HEK293 (cell line): ENCODE results near the gene REEP6.
A peak's percentile ranks its signal among the peaks of the same experiment; 100 is the strongest.

Experiments used
- GFI1B ChIP-seq: fragments of 450-650 bp; formaldehyde crosslinking; IDR thresholded peaks from 2 replicates; pipeline ENCODE4 v1.5.1; 2016; ENCODE audit warnings: missing biosample characterization, missing genetic modification characterization
- GLI4 ChIP-seq: fragments of 450-650 bp; formaldehyde crosslinking; IDR thresholded peaks from 2 replicates; pipeline ENCODE4 v1.5.1; 2016; ENCODE audit warnings: missing biosample characterization, missing genetic modification characterization
- KLF1 ChIP-seq: fragments of 450-650 bp; formaldehyde crosslinking; IDR thresholded peaks from 2 replicates; pipeline ENCODE4 v1.5.1; 2016; ENCODE audit warnings: missing biosample characterization, missing genetic modification characterization
- KLF16 ChIP-seq: fragments of 450-650 bp; formaldehyde crosslinking; IDR thresholded peaks from 2 replicates; pipeline ENCODE4 v1.5.1; 2017; ENCODE audit warnings: missing biosample characterization, missing genetic modification characterization
- OSR2 ChIP-seq: fragments of 450-650 bp; formaldehyde crosslinking; IDR thresholded peaks from 2 replicates; pipeline ENCODE4 v1.5.1; 2016; ENCODE audit warnings: missing biosample characterization, missing genetic modification characterization
- RBAK ChIP-seq: fragments of 450-650 bp; formaldehyde crosslinking; IDR thresholded peaks from 2 replicates; pipeline ENCODE4 v1.5.1; 2016; ENCODE audit warnings: missing biosample characterization, missing genetic modification characterization
- SP2 ChIP-seq: fragments of 450-650 bp; formaldehyde crosslinking; IDR thresholded peaks from 2 replicates; pipeline ENCODE4 v1.5.1; 2016; ENCODE audit warnings: missing biosample characterization, missing genetic modification characterization
- YY1 ChIP-seq: fragments of 450-650 bp; formaldehyde crosslinking; IDR thresholded peaks from 2 replicates; pipeline ENCODE4 v1.5.1; 2018; ENCODE audit warnings: missing biosample characterization, missing genetic modification characterization
- YY2 ChIP-seq: fragments of 450-650 bp; formaldehyde crosslinking; IDR thresholded peaks from 2 replicates; pipeline ENCODE4 v1.5.1; 2016; ENCODE audit warnings: missing biosample characterization, missing genetic modification characterization
- ZBTB7A ChIP-seq: fragments of 450-650 bp; formaldehyde crosslinking; IDR thresholded peaks from 2 replicates; pipeline ENCODE4 v1.5.1; 2016; ENCODE audit warnings: low read depth, missing biosample characterization, missing genetic modification characterization
- ZNF121 ChIP-seq: fragments of 450-650 bp; formaldehyde crosslinking; IDR thresholded peaks from 2 replicates; pipeline ENCODE4 v1.5.1; 2016; ENCODE audit warnings: missing biosample characterization, missing genetic modification characterization
- ZNF175 ChIP-seq: fragments of 450-650 bp; formaldehyde crosslinking; IDR thresholded peaks from 2 replicates; pipeline ENCODE4 v1.5.1; 2016; ENCODE audit warnings: missing biosample characterization, missing genetic modification characterization
- ZNF223 ChIP-seq: fragments of 450-650 bp; formaldehyde crosslinking; IDR thresholded peaks from 2 replicates; pipeline ENCODE4 v1.5.1; 2016; ENCODE audit warnings: missing biosample characterization, missing genetic modification characterization
- ZNF274 ChIP-seq, 2 experiments: fragments of 200-500 bp in 1 of 2; fragments of 450-650 bp in 1 of 2; sonication (Bioruptor generic) in 1 of 2; formaldehyde crosslinking in 1 of 2; IDR thresholded peaks; 2 replicates each; pipeline versions ENCODE4 v1.5.1 to v1.6.1; 2014 to 2016; ENCODE audit warnings: borderline replicate concordance in 1 of 2, inconsistent platforms in 1 of 2, low read length in 1 of 2, missing biosample characterization in 1 of 2, missing genetic modification characterization in 1 of 2
- ZNF324 ChIP-seq: fragments of 450-650 bp; formaldehyde crosslinking; IDR thresholded peaks from 2 replicates; pipeline ENCODE4 v1.5.1; 2016; ENCODE audit warnings: missing biosample characterization, missing genetic modification characterization
- ZNF341 ChIP-seq: fragments of 450-650 bp; formaldehyde crosslinking; IDR thresholded peaks from 2 replicates; pipeline ENCODE4; 2016; ENCODE audit warnings: low read depth, missing biosample characterization, missing genetic modification characterization
- ZNF391 ChIP-seq: fragments of 450-650 bp; formaldehyde crosslinking; IDR thresholded peaks from 2 replicates; pipeline ENCODE4 v1.5.1; 2016; ENCODE audit warnings: low read depth, missing biosample characterization, missing genetic modification characterization, borderline replicate concordance
- ZNF501 ChIP-seq: fragments of 450-650 bp; formaldehyde crosslinking; IDR thresholded peaks from 2 replicates; pipeline ENCODE4 v1.5.1; 2016; ENCODE audit warnings: missing biosample characterization, missing genetic modification characterization
- ZNF529 ChIP-seq: fragments of 450-650 bp; formaldehyde crosslinking; IDR thresholded peaks from 2 replicates; pipeline ENCODE4 v1.5.1; 2017; ENCODE audit warnings: missing genetic modification characterization, missing biosample characterization; ENCODE audit not compliant: insufficient replicate concordance
- ZNF561 ChIP-seq: fragments of 450-650 bp; IDR thresholded peaks from 2 replicates; pipeline ENCODE4 v1.5.1; 2018; ENCODE audit warnings: missing biosample characterization, missing genetic modification characterization, borderline replicate concordance
- ZNF585B ChIP-seq: fragments of 450-650 bp; formaldehyde crosslinking; IDR thresholded peaks from 2 replicates; pipeline ENCODE4 v1.5.1; 2016; ENCODE audit warnings: missing biosample characterization, missing genetic modification characterization
- ZNF610 ChIP-seq: fragments of 450-650 bp; formaldehyde crosslinking; IDR thresholded peaks from 2 replicates; pipeline ENCODE4 v1.5.1; 2016; ENCODE audit warnings: missing biosample characterization, missing genetic modification characterization, borderline replicate concordance
- ZNF626 ChIP-seq: fragments of 450-650 bp; sonication (Bioruptor Pico); formaldehyde crosslinking; IDR thresholded peaks from 2 replicates; pipeline ENCODE4 v1.5.1; 2018; ENCODE audit warnings: missing biosample characterization, missing genetic modification characterization, inconsistent platforms
- ZNF654 ChIP-seq: fragments of 450-650 bp; formaldehyde crosslinking; IDR thresholded peaks from 2 replicates; pipeline ENCODE4 v1.5.1; 2016; ENCODE audit warnings: low read depth, missing biosample characterization, missing genetic modification characterization
- ZNF701 ChIP-seq: fragments of 450-650 bp; formaldehyde crosslinking; IDR thresholded peaks from 2 replicates; pipeline ENCODE4 v1.5.1; 2016; ENCODE audit warnings: missing biosample characterization, missing genetic modification characterization
- ZSCAN16 ChIP-seq: fragments of 450-650 bp; formaldehyde crosslinking; IDR thresholded peaks from 2 replicates; pipeline ENCODE4 v1.5.1; 2016; ENCODE audit warnings: missing biosample characterization, missing genetic modification characterization
- TF ChIP-seq, protein P1 (sequence below): fragments of 450-650 bp; IDR thresholded peaks from 2 replicates; pipeline ENCODE4 v1.5.1; 2018; ENCODE audit warnings: missing biosample characterization, mild to moderate bottlenecking, missing genetic modification characterization
- TF ChIP-seq, protein P2 (sequence below): fragments of 450-650 bp; formaldehyde crosslinking; IDR thresholded peaks from 2 replicates; pipeline ENCODE4 v1.5.1; 2016; ENCODE audit warnings: missing biosample characterization, missing genetic modification characterization, borderline replicate concordance
- TF ChIP-seq, protein P3 (sequence below): fragments of 450-650 bp; formaldehyde crosslinking; optimal IDR thresholded peaks from 2 replicates; pipeline ENCODE3; 2016; ENCODE audit warnings: missing biosample characterization, mild to moderate bottlenecking, missing genetic modification characterization
- TF ChIP-seq, protein P4 (sequence below): fragments of 450-650 bp; formaldehyde crosslinking; IDR thresholded peaks from 2 replicates; pipeline ENCODE4 v1.5.1; 2016; ENCODE audit warnings: missing biosample characterization, missing genetic modification characterization, borderline replicate concordance
- TF ChIP-seq, protein P5 (sequence below): fragments of 450-650 bp; formaldehyde crosslinking; IDR thresholded peaks from 2 replicates; pipeline ENCODE4 v1.5.1; 2016; ENCODE audit warnings: missing biosample characterization, missing genetic modification characterization

Gene REEP6

DNA sequence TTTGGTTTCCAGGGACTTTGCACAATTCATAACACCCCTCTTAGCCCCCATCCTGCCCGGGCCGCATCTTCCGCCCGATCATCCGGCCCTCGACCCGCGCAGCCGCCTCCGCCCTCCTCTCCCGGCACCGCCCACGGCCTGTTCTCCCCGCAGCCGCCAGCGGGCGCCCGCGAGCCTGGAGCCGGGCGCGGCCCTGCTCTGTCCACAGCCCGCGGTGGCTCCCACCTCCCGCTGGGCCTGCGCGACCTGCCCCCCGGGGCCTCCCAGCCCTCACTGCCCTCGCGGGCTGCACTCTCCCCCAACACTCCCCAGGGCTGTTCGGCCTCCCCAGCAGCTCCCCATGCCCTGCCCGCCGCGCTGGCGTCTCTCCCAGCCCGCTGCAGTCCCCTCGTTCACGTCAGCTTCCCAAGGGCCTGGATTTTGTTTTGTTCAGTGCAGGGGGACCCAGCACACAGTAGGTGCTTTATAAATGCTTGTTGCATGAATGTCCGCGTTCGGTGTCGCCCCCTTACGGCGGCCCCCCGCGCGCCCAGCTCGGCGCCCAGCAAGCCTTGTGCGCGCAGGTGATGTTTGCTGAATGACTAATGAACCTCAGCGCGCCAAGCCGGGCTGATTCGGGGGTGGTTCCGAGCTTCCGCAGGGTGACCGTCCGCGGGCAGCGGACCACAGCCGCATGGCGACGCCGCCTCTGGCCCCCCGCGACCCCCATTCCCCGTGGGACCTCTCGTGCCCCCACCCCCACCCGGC, 45.6 kb upstream of the REEP6 start (continued):
- TF ChIP-seq ZNF175 (tag by site-specific recombination) (no peak), ZNF121 (tag by site-specific recombination) (no peak), OSR2 (tag by site-specific recombination) (peak; percentile 78), ZSCAN16 (tag by site-specific recombination) (0 out of 2 replicates have a peak, but pooled peaks have one; percentile 80), YY1 (tag by site-specific recombination) (no peak), YY2 (no peak), KLF1 (tag by site-specific recombination) (peak; percentile 75), GFI1B (tag by site-specific recombination) (peak; percentile 53; the same call in 1 of the 2 replicates), ZNF341 (tag by site-specific recombination) (peak; percentile 64; the same call in 1 of the 2 replicates), ZNF626 (tag by site-specific recombination) (no peak), ZNF529 (tag by site-specific recombination) (no peak), ZNF223 (0 out of 2 replicates have a peak, but pooled peaks have one; percentile 8), ZNF391 (tag by site-specific recombination) (peak; percentile 80), GLI4 (peak; percentile 63; the same call in 1 of the 2 replicates), KLF16 (no peak), ZBTB7A (tag by site-specific recombination) (peak; percentile 92), ZNF610 (tag by site-specific recombination) (no peak; the same call in 1 of the 2 replicates), ZNF561 (peak; percentile 99), RBAK (tag by site-specific recombination) (no peak), ZNF654 (tag by site-specific recombination) (no peak), ZNF274 (IDR thresholded peaks at IDR 0.05; ENCODE audit: low read length) (no peak), ZNF274 (tag by site-specific recombination; IDR thresholded peaks at IDR 0.05; ENCODE audit: borderline replicate concordance) (no peak), ZNF501 (tag by site-specific recombination) (no peak), ZNF324 (tag by site-specific recombination) (peak; percentile 77), SP2 (peak; percentile 59), ZNF701 (tag by site-specific recombination) (no peak), ZNF585B (tag by site-specific recombination) (no peak)
- TF ChIP-seq, protein P1, sequence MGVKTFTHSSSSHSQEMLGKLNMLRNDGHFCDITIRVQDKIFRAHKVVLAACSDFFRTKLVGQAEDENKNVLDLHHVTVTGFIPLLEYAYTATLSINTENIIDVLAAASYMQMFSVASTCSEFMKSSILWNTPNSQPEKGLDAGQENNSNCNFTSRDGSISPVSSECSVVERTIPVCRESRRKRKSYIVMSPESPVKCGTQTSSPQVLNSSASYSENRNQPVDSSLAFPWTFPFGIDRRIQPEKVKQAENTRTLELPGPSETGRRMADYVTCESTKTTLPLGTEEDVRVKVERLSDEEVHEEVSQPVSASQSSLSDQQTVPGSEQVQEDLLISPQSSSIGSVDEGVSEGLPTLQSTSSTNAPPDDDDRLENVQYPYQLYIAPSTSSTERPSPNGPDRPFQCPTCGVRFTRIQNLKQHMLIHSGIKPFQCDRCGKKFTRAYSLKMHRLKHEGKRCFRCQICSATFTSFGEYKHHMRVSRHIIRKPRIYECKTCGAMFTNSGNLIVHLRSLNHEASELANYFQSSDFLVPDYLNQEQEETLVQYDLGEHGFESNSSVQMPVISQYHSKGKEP (tag by site-specific recombination) = no peak; the same call in 1 of the 2 replicates
- TF ChIP-seq, protein P2, sequence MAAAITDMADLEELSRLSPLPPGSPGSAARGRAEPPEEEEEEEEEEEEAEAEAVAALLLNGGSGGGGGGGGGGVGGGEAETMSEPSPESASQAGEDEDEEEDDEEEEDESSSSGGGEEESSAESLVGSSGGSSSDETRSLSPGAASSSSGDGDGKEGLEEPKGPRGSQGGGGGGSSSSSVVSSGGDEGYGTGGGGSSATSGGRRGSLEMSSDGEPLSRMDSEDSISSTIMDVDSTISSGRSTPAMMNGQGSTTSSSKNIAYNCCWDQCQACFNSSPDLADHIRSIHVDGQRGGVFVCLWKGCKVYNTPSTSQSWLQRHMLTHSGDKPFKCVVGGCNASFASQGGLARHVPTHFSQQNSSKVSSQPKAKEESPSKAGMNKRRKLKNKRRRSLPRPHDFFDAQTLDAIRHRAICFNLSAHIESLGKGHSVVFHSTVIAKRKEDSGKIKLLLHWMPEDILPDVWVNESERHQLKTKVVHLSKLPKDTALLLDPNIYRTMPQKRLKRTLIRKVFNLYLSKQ (tag by site-specific recombination) = no peak
- TF ChIP-seq, protein P3, sequence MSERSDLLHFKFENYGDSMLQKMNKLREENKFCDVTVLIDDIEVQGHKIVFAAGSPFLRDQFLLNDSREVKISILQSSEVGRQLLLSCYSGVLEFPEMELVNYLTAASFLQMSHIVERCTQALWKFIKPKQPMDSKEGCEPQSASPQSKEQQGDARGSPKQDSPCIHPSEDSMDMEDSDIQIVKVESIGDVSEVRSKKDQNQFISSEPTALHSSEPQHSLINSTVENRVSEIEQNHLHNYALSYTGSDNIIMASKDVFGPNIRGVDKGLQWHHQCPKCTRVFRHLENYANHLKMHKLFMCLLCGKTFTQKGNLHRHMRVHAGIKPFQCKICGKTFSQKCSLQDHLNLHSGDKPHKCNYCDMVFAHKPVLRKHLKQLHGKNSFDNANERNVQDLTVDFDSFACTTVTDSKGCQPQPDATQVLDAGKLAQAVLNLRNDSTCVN (tag by site-specific recombination) = peak; percentile 88
- TF ChIP-seq, protein P4, sequence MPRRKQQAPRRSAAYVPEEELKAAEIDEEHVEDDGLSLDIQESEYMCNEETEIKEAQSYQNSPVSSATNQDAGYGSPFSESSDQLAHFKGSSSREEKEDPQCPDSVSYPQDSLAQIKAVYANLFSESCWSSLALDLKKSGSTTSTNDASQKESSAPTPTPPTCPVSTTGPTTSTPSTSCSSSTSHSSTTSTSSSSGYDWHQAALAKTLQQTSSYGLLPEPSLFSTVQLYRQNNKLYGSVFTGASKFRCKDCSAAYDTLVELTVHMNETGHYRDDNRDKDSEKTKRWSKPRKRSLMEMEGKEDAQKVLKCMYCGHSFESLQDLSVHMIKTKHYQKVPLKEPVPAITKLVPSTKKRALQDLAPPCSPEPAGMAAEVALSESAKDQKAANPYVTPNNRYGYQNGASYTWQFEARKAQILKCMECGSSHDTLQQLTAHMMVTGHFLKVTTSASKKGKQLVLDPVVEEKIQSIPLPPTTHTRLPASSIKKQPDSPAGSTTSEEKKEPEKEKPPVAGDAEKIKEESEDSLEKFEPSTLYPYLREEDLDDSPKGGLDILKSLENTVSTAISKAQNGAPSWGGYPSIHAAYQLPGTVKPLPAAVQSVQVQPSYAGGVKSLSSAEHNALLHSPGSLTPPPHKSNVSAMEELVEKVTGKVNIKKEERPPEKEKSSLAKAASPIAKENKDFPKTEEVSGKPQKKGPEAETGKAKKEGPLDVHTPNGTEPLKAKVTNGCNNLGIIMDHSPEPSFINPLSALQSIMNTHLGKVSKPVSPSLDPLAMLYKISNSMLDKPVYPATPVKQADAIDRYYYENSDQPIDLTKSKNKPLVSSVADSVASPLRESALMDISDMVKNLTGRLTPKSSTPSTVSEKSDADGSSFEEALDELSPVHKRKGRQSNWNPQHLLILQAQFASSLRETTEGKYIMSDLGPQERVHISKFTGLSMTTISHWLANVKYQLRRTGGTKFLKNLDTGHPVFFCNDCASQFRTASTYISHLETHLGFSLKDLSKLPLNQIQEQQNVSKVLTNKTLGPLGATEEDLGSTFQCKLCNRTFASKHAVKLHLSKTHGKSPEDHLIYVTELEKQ (tag by site-specific recombination) = peak; percentile 46; the same call in 1 of the 2 replicates
- TF ChIP-seq, protein P5, sequence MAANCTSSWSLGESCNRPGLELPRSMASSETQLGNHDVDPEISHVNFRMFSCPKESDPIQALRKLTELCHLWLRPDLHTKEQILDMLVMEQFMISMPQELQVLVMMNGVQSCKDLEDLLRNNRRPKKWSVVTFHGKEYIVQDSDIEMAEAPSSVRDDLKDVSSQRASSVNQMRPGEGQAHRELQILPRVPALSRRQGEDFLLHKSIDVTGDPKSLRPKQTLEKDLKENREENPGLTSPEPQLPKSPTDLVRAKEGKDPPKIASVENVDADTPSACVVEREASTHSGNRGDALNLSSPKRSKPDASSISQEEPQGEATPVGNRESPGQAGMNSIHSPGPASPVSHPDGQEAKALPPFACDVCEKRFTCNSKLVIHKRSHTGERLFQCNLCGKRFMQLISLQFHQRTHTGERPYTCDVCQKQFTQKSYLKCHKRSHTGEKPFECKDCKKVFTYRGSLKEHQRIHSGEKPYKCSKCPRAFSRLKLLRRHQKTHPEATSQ (tag by site-specific recombination) = no peak; the same call in none of the 2 replicates
